A673 (cell line): ENCODE measurements around the gene EIF2AK3.

ENCODE experiments used
- CTCF ChIP-seq: fragments of 300-800, 200-600 bp; sonication (generic); conservative IDR thresholded peaks from 2 replicates; pipeline ENCODE4 v1.5.1; 2017; ENCODE audit warnings: low read depth, mild to moderate bottlenecking, antibody characterized with exemption, low read length, moderate library complexity, mixed read lengths
- EZH2 ChIP-seq: fragments of 200-600 bp; sonication (generic); IDR thresholded peaks from 2 replicates; pipeline ENCODE4 v1.6.1; 2017; ENCODE audit warnings: borderline replicate concordance, low read depth, mild to moderate bottlenecking, mixed read lengths, antibody characterized with exemption, low read length; ENCODE audit not compliant: poor library complexity, severe bottlenecking

GRCh38 chr2:88658326-88658725, 31.1 kb upstream of the EIF2AK3 start:
- no peak for TF ChIP-seq CTCF
- TF ChIP-seq EZH2: no peak
